Measurements from ENCODE around the gene UQCRQ. TPM values are rescaled to one million over a fixed set of nuclear protein-coding genes. Genes with fewer than 3 reads are reported as not detected.

Gene UQCRQ
- total and polyA plus RNA-seq, 9 of the 15 experiments (the other 6 are each of a cell fraction or from before 2014, with no cell fraction given) = 235 to 2,421 (median 883) TPM

DNA sequence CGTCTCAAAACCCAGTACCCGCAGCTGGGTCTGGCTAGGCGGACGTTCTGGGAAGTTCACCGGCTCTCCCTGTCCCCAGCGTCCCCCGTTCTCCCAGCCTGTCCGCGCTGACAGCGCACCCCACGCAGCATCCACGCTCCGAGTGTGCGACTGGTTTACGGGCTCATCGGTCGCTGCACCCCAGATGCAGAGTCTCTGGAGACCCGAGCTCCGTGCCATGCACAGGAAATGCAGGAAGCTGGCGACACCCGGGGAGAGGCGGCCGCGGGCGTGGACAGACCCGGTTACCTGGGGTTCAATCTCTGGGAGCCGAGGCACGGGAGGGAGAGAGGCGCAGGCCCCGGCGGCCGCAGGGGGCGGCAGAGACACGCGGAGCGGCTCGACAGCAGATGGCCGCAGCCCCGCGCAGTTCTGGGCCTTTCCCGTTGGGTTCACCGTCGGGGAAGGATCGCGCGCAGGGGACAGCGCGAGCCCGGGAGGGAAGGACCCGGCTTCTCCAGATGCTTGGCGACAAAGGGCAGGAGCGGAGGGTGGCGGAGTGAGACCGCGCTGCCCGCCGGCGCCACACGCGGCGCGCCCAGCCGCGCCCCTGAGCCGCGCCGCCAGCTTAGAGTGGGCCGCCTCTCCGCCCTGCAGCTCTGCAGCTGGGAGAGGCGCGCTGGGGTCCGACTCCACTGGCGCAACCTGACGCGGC lies 36.6 kb upstream of the UQCRQ start (continued):
- TF ChIP-seq, protein P1, sequence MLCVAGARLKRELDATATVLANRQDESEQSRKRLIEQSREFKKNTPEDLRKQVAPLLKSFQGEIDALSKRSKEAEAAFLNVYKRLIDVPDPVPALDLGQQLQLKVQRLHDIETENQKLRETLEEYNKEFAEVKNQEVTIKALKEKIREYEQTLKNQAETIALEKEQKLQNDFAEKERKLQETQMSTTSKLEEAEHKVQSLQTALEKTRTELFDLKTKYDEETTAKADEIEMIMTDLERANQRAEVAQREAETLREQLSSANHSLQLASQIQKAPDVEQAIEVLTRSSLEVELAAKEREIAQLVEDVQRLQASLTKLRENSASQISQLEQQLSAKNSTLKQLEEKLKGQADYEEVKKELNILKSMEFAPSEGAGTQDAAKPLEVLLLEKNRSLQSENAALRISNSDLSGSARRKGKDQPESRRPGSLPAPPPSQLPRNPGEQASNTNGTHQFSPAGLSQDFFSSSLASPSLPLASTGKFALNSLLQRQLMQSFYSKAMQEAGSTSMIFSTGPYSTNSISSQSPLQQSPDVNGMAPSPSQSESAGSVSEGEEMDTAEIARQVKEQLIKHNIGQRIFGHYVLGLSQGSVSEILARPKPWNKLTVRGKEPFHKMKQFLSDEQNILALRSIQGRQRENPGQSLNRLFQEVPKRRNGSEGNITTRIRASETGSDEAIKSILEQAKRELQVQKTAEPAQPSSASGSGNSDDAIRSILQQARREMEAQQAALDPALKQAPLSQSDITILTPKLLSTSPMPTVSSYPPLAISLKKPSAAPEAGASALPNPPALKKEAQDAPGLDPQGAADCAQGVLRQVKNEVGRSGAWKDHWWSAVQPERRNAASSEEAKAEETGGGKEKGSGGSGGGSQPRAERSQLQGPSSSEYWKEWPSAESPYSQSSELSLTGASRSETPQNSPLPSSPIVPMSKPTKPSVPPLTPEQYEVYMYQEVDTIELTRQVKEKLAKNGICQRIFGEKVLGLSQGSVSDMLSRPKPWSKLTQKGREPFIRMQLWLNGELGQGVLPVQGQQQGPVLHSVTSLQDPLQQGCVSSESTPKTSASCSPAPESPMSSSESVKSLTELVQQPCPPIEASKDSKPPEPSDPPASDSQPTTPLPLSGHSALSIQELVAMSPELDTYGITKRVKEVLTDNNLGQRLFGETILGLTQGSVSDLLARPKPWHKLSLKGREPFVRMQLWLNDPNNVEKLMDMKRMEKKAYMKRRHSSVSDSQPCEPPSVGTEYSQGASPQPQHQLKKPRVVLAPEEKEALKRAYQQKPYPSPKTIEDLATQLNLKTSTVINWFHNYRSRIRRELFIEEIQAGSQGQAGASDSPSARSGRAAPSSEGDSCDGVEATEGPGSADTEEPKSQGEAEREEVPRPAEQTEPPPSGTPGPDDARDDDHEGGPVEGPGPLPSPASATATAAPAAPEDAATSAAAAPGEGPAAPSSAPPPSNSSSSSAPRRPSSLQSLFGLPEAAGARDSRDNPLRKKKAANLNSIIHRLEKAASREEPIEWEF (CRISPR knock-in tag; IDR thresholded peaks at IDR 0.05) = no peak
- TF ChIP-seq NFE2 (IDR thresholded peaks at IDR 0.05; ENCODE audit: low read depth) (no peak), ZFP1 (CRISPR knock-in tag; IDR thresholded peaks at IDR 0.05) (no peak), CEBPG (CRISPR knock-in tag; IDR thresholded peaks at IDR 0.05) (no peak), CEBPG (tag; conservative IDR thresholded peaks at IDR 0.05 in 1 of 2, IDR thresholded peaks at IDR 0.05 in 1 of 2) (no peak), RBFOX2 (IDR thresholded peaks at IDR 0.05; ENCODE audit: low read depth, low read length) (peak; percentile 85), TBL1XR1 (IDR thresholded peaks at IDR 0.05; ENCODE audit: low read length in 2 of 2) (no peak), SMAD3 (CRISPR knock-in tag; conservative IDR thresholded peaks at IDR 0.05) (no peak), CBFA2T2 (conservative IDR thresholded peaks at IDR 0.05) (no peak), ADNP (tag; IDR thresholded peaks at IDR 0.05) (no peak), PHF20 (IDR thresholded peaks at IDR 0.05; ENCODE audit: partially characterized antibody) (peak; percentile 19), EGR1 (conservative IDR thresholded peaks at IDR 0.05) (no peak), CAMTA2 (CRISPR knock-in tag; conservative IDR thresholded peaks at IDR 0.05) (no peak), DPF2 (IDR thresholded peaks at IDR 0.05) (no peak)
- TF ChIP-seq, protein P2, sequence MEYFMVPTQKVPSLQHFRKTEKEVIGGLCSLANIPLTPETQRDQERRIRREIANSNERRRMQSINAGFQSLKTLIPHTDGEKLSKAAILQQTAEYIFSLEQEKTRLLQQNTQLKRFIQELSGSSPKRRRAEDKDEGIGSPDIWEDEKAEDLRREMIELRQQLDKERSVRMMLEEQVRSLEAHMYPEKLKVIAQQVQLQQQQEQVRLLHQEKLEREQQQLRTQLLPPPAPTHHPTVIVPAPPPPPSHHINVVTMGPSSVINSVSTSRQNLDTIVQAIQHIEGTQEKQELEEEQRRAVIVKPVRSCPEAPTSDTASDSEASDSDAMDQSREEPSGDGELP (CRISPR knock-in tag; IDR thresholded peaks at IDR 0.05; ENCODE audit: borderline replicate concordance) = peak; percentile 81
- TF ChIP-seq, protein P3, sequence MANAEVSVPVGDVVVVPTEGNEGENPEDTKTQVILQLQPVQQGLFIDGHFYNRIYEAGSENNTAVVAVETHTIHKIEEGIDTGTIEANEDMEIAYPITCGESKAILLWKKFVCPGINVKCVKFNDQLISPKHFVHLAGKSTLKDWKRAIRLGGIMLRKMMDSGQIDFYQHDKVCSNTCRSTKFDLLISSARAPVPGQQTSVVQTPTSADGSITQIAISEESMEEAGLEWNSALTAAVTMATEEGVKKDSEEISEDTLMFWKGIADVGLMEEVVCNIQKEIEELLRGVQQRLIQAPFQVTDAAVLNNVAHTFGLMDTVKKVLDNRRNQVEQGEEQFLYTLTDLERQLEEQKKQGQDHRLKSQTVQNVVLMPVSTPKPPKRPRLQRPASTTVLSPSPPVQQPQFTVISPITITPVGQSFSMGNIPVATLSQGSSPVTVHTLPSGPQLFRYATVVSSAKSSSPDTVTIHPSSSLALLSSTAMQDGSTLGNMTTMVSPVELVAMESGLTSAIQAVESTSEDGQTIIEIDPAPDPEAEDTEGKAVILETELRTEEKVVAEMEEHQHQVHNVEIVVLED (CRISPR knock-in tag; IDR thresholded peaks at IDR 0.05) = no peak
- TF ChIP-seq, protein P4, sequence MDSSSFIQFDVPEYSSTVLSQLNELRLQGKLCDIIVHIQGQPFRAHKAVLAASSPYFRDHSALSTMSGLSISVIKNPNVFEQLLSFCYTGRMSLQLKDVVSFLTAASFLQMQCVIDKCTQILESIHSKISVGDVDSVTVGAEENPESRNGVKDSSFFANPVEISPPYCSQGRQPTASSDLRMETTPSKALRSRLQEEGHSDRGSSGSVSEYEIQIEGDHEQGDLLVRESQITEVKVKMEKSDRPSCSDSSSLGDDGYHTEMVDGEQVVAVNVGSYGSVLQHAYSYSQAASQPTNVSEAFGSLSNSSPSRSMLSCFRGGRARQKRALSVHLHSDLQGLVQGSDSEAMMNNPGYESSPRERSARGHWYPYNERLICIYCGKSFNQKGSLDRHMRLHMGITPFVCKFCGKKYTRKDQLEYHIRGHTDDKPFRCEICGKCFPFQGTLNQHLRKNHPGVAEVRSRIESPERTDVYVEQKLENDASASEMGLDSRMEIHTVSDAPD (CRISPR knock-in tag; IDR thresholded peaks at IDR 0.05) = no peak
- TF ChIP-seq, protein P5, sequence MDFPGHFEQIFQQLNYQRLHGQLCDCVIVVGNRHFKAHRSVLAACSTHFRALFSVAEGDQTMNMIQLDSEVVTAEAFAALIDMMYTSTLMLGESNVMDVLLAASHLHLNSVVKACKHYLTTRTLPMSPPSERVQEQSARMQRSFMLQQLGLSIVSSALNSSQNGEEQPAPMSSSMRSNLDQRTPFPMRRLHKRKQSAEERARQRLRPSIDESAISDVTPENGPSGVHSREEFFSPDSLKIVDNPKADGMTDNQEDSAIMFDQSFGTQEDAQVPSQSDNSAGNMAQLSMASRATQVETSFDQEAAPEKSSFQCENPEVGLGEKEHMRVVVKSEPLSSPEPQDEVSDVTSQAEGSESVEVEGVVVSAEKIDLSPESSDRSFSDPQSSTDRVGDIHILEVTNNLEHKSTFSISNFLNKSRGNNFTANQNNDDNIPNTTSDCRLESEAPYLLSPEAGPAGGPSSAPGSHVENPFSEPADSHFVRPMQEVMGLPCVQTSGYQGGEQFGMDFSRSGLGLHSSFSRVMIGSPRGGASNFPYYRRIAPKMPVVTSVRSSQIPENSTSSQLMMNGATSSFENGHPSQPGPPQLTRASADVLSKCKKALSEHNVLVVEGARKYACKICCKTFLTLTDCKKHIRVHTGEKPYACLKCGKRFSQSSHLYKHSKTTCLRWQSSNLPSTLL (IDR thresholded peaks at IDR 0.05) = no peak
